CD4-positive, alpha-beta T cell treated with Interleukin-17A for 1 hour (primary cell): Measurements from ENCODE around the gene ASIC1.
"Not testable (repeated sequence)": the region's sequence is repeated elsewhere in the genome, so short reads cannot be mapped to it uniquely, and the experiment has no call there.

Source experiments
- DNase-seq: peaks from one replicate; pipeline ENCODE4 v3.0.0-alpha.2; 2020

ASIC1 gene

DNA sequence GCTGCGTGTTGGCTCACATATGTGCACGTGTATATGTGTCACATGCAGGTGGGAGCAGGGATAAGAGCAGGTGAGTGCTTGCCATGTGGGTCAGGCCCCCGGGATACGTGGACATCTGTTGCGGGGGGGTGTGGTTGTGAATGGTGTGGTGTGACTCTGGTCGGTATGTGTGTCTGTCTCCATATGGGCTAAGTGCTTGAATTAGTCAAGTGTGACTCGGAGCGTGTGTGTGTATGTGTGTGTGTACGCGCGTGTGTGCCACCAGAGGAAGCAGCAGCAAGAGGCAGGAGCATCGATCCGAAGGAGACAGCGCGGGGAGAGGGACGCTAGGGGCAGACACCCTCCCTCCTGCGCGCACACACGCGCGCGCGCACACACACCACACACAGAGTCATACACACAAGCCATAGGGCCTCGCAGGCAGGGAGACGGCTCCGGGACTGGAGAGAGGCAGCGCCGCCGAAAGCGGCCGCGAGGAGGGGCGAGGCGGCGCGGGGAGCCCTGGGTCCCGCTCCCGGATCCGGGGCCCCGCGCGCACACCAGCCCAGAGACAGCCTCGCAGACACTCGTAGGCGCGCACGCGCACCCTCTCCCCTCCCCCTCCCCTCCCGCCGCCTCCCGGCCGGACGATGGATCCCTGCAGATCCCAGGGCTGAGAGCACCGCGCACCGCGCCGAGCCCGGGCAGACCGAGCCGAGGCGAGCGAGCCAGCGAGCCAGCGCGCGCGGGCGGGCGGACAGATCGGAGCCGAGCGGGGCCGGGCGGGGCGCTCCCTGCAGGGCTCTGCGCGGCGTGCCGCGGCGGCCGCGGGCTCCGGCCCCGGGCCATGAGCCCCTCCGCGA lies at the start of gene ASIC1:
ASIC1 (plus strand) TSS at position 597 of the 842 bp plus-strand sequence. CDS start 1,171 bp downstream, outside the sequence.
- peak; percentile 41 for DNase-seq

DNA sequence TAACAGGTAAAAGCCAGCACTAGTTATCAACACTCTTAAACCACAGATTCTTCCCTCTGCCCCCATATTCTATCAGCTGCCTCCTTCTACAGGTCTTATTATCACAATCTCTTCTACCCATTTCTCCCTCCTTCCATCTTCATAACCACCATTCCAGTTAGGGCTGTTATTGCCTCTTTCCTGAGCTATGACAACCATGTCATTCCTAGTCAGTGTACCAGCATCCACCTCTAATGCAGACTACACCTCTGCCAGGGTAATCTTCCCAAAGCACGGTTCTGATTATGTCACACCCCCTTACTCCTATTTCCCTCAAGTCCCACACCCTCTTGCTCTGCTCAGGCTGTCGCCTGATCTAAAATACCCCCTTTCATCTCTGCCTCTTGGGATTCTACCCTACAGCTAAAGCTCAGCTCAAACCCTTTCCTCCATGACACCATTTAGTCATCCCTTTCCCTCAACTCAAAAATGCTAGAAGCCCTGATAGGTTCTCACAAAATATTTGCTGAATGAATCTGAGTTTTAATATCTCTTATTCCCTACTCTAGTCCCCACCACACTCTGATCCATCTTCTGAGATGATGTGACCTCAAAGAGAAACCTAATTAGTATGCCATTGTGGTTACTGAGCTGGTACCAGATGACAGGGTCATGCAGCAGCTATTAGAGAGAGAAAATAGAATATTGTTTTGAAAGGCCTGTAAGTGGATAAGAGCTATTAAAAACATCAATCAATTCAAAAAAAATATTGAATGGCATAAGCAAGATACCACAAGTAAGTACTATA lies 43.8 kb upstream of the ASIC1 start:
- DNase-seq, result peak; percentile 18

- no peak for DNase-seq
Observed at GRCh38 chr12:50014342-50014741, 43.1 kb upstream of the ASIC1 start.

GRCh38 chr12:50016501-50017475 lies 40.6 kb upstream of the ASIC1 start:
- DNase-seq, result no peak

GRCh38 chr12:50017641-50018040 lies 39.8 kb upstream of the ASIC1 start:
- no peak for DNase-seq

DNA sequence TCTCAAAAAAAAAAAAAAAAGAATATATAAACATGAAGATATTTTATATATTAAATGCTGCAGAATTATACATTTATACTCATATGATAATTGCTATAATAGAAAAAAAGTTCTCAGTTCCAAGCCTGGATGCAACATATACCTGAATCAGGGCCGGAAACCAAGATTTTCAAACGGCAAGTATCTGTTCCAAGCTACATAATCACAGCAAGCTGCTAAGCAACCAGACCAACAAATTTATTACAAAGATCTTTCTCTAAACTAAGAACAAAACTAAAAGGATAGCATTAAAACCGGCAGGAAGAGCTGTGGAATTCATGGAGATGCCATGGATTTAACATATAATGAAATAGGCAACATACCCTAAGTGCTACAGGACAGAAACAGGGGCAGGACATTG lies 39.2 kb upstream of the ASIC1 start:
- no peak for DNase-seq

DNA sequence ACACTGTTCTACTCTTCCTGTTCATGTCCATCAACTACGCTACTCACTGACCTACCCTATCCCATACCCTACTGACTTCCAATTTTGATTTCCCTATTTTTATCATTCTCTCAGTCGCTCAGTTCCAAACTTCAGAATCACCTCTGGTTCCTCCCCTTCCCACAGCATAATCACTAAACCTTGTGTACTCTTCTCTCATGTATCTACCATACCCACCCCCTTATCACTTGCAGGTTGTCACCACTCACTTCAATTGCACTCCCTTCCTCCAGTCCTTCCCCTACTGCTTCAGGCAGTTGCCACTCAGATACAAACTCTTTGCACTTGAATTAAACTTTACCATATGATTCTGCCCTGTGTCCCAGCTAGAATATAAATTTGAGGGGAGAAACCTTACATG lies 38.4 kb upstream of the ASIC1 start:
- DNase-seq, result no peak

DNA sequence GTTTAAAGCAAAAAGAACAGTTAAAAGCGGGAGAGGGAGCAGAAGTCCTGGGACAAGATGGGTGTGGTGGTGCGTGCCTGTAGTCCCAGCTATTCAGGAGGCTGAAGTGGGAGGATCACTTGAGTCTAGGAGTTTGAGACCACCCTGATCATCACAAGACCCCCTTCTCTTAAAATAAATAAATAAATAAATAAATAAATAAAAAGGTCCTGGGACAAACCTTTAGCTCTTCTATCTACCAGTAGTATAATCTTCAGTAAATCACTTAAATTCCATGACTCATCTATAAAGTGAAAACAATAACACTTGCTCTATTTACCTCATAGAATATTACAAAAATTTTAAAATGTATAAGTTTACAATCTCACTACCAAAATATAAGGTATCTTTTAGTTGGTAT lies 37.9 kb upstream of the ASIC1 start:
- no peak for DNase-seq

GRCh38 chr12:50021031-50021430 lies 36.4 kb upstream of the ASIC1 start:
- no peak for DNase-seq

DNA sequence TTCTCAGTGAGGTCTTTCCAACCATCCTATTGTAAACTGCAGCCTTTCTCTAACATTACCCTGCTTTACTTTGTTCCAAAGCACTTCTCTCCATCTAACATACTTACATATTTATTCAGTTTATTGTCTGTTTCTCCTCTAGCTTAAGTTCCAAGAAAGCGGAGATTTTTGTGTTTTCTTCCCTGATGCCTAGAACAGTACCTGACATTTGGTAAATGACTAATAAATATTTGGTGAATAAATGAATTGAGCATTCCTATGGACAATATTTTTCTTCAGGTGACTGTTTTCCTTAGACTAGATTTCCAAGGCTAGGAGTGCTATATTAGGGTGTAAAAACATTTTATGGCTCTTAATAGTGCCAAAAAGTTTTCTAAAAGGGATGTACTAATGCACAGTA lies 34.5 kb upstream of the ASIC1 start:
- no peak for DNase-seq

DNA sequence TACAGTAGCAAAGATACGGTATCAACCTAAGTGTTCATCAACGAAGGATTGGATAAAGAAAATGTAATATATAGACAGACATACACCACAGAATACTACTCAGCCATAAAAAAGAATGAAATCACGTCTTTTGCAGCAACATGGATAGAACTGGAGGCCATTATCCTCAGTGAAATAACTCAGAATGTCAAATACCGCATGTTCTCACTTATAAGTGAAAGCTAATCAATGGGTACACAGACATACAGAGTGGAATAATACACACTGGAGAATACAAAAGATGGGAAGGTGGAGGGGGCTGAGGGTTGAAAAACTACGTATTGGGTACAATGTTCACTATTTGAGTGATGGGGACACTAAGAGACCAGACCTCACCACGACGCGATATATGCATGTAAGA lies 33.2 kb upstream of the ASIC1 start:
- DNase-seq, result no peak

DNA sequence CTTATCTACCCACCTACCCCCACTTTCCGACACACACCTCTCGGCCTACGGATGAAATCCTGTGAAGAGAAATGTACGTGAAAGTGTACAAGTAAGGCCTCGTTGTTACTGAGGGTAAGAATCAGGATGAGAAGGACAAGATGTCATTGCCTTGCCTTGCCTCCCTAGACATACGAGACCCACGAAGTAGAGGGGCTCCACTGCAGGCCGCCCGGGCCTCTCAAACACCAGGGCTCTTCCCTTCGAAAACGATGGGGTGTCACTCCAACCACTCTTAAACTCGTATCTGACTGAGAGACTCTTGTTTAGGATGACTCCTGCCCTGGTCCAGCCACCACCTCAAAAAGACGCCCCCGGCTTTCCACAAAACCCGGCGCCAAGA lies 32.6 kb upstream of the ASIC1 start:
- peak; percentile 9 for DNase-seq

- DNase-seq, result peak; percentile 99
Observed at GRCh38 chr12:50025187-50026059, 32.0 kb upstream of the ASIC1 start, which contains the start of gene RACGAP1. Gene RACGAP1, minus strand, starts transcription at chr12:50025494. Its CDS starts 8,779 bp downstream, at chr12:50016715.

DNA sequence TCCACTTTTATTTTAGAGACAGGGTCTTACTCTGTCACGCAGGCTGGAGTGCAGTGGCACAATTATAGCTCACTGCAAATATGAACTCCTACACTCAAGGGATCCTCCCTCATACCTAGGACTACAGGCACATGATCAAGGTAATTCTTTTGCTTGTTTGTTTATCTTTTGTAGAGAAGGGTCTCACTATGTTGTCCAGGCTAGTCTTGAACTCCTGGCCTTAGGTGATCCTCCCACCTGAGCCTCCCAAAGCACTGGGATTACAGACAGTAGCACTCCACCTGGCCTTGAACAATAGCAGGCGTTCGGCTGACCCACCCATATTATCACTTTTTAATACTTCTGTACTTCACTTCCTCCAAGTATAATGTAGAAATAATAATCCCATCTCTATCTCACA lies 30.7 kb upstream of the ASIC1 start:
- DNase-seq, result no peak

DNA sequence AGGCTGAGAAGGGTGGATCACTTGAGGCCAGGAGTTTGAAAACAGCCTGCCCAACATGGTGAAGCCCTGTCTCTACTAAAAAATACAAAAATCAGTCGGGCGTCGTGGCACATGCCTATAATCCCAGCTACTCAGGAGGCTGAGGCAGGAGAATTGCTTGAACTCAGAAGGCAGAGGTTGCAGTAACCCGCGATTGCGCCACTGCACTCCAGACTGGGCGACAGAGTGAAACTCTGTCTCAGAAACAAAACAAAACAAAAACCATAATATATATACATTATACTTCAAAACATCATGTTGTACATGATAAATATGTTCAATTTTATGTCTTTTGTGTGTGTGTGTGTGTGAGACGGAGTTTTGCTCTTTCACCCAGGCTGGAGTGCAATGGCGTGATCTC lies 26.9 kb upstream of the ASIC1 start:
- DNase-seq, result not testable (repeated sequence)

- no peak for DNase-seq
Observed at GRCh38 chr12:50032515-50032853, 24.9 kb upstream of the ASIC1 start.

GRCh38 chr12:50032854-50033581 lies 24.4 kb upstream of the ASIC1 start:
- DNase-seq, result no peak

GRCh38 chr12:50038336-50038735 lies 19.1 kb upstream of the ASIC1 start:
- DNase-seq, result no peak

DNA sequence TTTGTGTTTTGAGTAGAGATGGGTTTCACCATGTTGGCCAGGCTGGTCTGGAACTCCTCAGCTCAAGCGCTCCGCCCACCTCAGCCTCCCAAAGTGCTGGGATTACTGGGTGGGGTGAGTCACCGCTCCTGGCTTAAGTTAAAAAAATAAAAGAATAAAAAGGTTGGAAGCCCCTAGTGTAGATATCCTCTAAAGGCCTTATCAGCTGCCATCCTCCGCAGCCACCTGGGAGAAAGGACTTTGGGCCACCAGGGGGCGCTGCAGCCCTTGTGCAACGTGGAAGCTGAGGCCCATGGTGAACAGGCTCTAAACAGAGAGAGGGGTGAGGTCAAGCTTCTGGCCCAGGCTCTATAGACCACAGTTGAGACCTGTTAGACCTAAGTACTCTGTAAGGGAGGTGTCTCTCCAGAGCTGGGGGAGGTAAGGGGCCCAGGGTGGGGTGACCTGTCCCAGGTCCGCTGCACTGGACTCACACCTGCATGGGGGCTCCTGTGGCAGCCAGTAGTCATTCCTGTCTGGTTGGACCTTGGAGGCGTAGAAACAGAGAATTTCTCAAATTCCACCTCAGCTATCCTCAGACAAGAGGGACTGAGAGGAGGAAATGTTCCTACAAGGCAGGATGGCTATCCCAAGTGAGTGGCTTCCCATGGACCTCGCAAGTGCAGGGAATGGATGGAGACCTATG lies 18.1 kb upstream of the ASIC1 start:
- peak; percentile 79 for DNase-seq

DNA sequence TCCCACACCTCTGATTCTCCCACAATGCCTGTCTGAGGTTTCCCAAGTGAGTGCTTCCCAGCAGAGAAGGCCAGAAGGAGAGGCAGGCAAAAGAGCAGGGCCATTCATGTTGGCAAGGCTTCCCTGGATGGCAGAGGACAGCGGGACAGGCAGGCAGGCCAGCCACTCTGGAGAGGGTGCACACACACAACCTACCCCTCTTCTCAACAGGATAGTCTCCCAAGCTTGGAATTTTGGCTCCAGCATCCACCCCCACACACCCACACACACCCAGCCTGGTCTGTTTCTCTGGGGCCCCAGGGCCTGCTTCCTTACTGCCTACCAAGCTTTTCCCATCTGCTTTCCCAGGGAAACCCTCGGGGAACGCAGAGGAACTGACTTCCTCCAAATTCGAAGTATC lies 16.7 kb upstream of the ASIC1 start:
- DNase-seq, result no peak
